ENCODE measurements around the gene CALM1. TPM values are rescaled to one million over a fixed set of nuclear protein-coding genes. Genes with fewer than 3 reads are reported as not detected.

The CALM1 gene
- total RNA-seq, 1 donor from 2014 or later: 1,414 TPM

Other genes starting within 250 kb of the CALM1 start
- 56.7 and 66.3 TPM in 2 replicates for gene PSMC1, start 140.5 kb upstream of the CALM1 start, total RNA-seq
- 5.2 and 5.6 TPM in 2 replicates for gene NRDE2, start 65.1 kb upstream of the CALM1 start, total RNA-seq

Data from lung microvascular endothelial cell (primary cell).